HEK293 (cell line): ENCODE measurements around the gene ERICH4.

Experiments
- CTCF ChIP-seq: fragments of 450-650 bp; formaldehyde crosslinking; IDR thresholded peaks from 2 replicates; pipeline ENCODE4 v1.5.1; 2016; ENCODE audit warnings: missing biosample characterization, missing genetic modification characterization
- ELK4 ChIP-seq: IDR thresholded peaks from 2 replicates; pipeline ENCODE4 v1.6.1; 2011; ENCODE audit warnings: mild to moderate bottlenecking, low read depth, low read length, borderline replicate concordance
- REST ChIP-seq: fragments of 450-650 bp; formaldehyde crosslinking; IDR thresholded peaks from 2 replicates; pipeline ENCODE4 v1.5.1; 2016; ENCODE audit warnings: missing biosample characterization, missing genetic modification characterization
- SP2 ChIP-seq: fragments of 450-650 bp; formaldehyde crosslinking; IDR thresholded peaks from 2 replicates; pipeline ENCODE4 v1.5.1; 2016; ENCODE audit warnings: missing biosample characterization, missing genetic modification characterization
- TSHZ1 ChIP-seq: fragments of 450-650 bp; formaldehyde crosslinking; IDR thresholded peaks from 2 replicates; pipeline ENCODE4 v1.5.1; 2016; ENCODE audit warnings: missing biosample characterization, missing genetic modification characterization, borderline replicate concordance
- YY1 ChIP-seq: fragments of 450-650 bp; formaldehyde crosslinking; IDR thresholded peaks from 2 replicates; pipeline ENCODE4 v1.5.1; 2018; ENCODE audit warnings: missing biosample characterization, missing genetic modification characterization
- ZBTB17 ChIP-seq: fragments of 450-650 bp; formaldehyde crosslinking; IDR thresholded peaks from 2 replicates; pipeline ENCODE4 v1.5.1; 2016; ENCODE audit warnings: missing biosample characterization, missing genetic modification characterization
- ZBTB20 ChIP-seq: fragments of 450-650 bp; formaldehyde crosslinking; IDR thresholded peaks from 2 replicates; pipeline ENCODE4 v1.5.1; 2016; ENCODE audit warnings: missing biosample characterization, missing genetic modification characterization
- ZBTB8A ChIP-seq: fragments of 450-650 bp; formaldehyde crosslinking; IDR thresholded peaks from 2 replicates; pipeline ENCODE4 v1.5.1; 2016; ENCODE audit warnings: missing biosample characterization, missing genetic modification characterization
- ZNF239 ChIP-seq: fragments of 450-650 bp; formaldehyde crosslinking; IDR thresholded peaks from 2 replicates; pipeline ENCODE4 v1.5.1; 2016; ENCODE audit warnings: missing biosample characterization, missing genetic modification characterization
- ZNF341 ChIP-seq: fragments of 450-650 bp; formaldehyde crosslinking; IDR thresholded peaks from 2 replicates; pipeline ENCODE4; 2016; ENCODE audit warnings: low read depth, missing biosample characterization, missing genetic modification characterization
- ZNF677 ChIP-seq: fragments of 450-650 bp; IDR thresholded peaks from 2 replicates; pipeline ENCODE4 v1.5.0; 2018; ENCODE audit warnings: missing biosample characterization, mild to moderate bottlenecking, missing genetic modification characterization, moderate library complexity
- ZNF785 ChIP-seq: fragments of 450-650 bp; formaldehyde crosslinking; IDR thresholded peaks from 2 replicates; pipeline ENCODE4 v1.5.1; 2016; ENCODE audit warnings: missing biosample characterization, missing genetic modification characterization
- ZSCAN16 ChIP-seq: fragments of 450-650 bp; formaldehyde crosslinking; IDR thresholded peaks from 2 replicates; pipeline ENCODE4 v1.5.1; 2016; ENCODE audit warnings: missing biosample characterization, missing genetic modification characterization

- TF ChIP-seq ZBTB20 (tag by site-specific recombination): no peak
- no peak for TF ChIP-seq CTCF (tag by site-specific recombination)
- TF ChIP-seq REST: no peak
- no peak for TF ChIP-seq ZSCAN16
- no peak for TF ChIP-seq SP2 (tag by site-specific recombination)
- TF ChIP-seq ZBTB17: no peak
- no peak for TF ChIP-seq ZNF677 (tag by site-specific recombination)
- TF ChIP-seq ELK4: no peak
- no peak for TF ChIP-seq ZNF785
- no peak for TF ChIP-seq ZNF341 (tag by site-specific recombination)
- TF ChIP-seq TSHZ1 (tag by site-specific recombination): no peak
- TF ChIP-seq ZNF239 (tag by site-specific recombination): no peak
- TF ChIP-seq ZBTB8A (tag by site-specific recombination): no peak
- TF ChIP-seq YY1: no peak
Observed at GRCh38 chr19:41435936-41436673, 6.9 kb upstream of the ERICH4 start.
